Adrenal gland (tissue), 12 donors: Measurements from ENCODE around the gene EPHB1. TPM values are rescaled to one million over a fixed set of nuclear protein-coding genes. Genes with fewer than 3 reads are reported as not detected.

Experiments
- DNase-seq, 7 donors: peaks; one replicate each; pipeline ENCODE4 v3.0.0-alpha.2; 2019 to 2020
- H3K27ac ChIP-seq, 5 donors: fragments of 200-600 bp; sonication (generic) in 4 of 5; 1 replicate in 3 of 5; 2 replicates in 2 of 5; pipeline versions ENCODE4 v1.5.1 to v1.8.0; 2016 to 2020; ENCODE audit warnings: mild to moderate bottlenecking in 1 of 5
- H3K27me3 ChIP-seq: fragments of 200-600 bp; 2 replicates; pipeline ENCODE4 v1.8.0; 2021
- H3K36me3 ChIP-seq, 2 donors: fragments of 200-600 bp; replicated peaks in 1 of 2; 1 replicate in 1 of 2; 2 replicates in 1 of 2; pipeline versions ENCODE4 v1.5.1 to v1.8.0; 2018 to 2022
- H3K4me1 ChIP-seq, 2 donors: fragments of 200-600 bp; replicated peaks in 1 of 2; 1 replicate in 1 of 2; 2 replicates in 1 of 2; pipeline versions ENCODE4 v1.5.1 to v1.8.0; 2018 to 2021
- H3K4me3 ChIP-seq, 4 donors: fragments of 200-600 bp; sonication (generic) in 3 of 4; one replicate each; pipeline ENCODE4 v1.5.1; 2016 to 2018
- H3K9me3 ChIP-seq, 3 donors: fragments of 200-600 bp; sonication (generic) in 1 of 3; replicated peaks in 1 of 3; 1 replicate in 2 of 3; 2 replicates in 1 of 3; pipeline versions ENCODE4 v1.5.1 to v1.8.0; 2016 to 2021
- CTCF ChIP-seq, 6 experiments: fragments of 450-650 bp in 4 of 6; fragments of 200-600 bp in 2 of 6; sonication (generic) in 1 of 6; IDR thresholded peaks; 1 replicate in 5 of 6; 2 replicates in 1 of 6; pipeline versions ENCODE4 v1.5.1 to v1.8.0; 2016 to 2021; ENCODE audit warnings: antibody characterized with exemption in 6 of 6, mild to moderate bottlenecking in 2 of 6, moderate library complexity in 1 of 6
- POLR2A ChIP-seq, 2 donors: fragments of 450-650 bp; IDR thresholded peaks; one replicate each; pipeline ENCODE4 v1.6.1; 2017; ENCODE audit warnings: antibody characterized with exemption in 2 of 2, mild to moderate bottlenecking in 2 of 2, moderate library complexity in 1 of 2
- WGBS, 4 donors: extraction: QIAGEN DNeasy Blood & Tissue Kit in 2 of 4; methylation state at CpG; one replicate each; pipeline versions ENCODE4 v1.1.5 to v1.1.7; 2013 to 2017; 5-methylcytosine and 5-hydroxymethylcytosine counted together
- intact Hi-C, 2 donors: fragments of 100-400 bp; cut with DNase I; formaldehyde crosslinking; loops; one replicate each; pipeline versions ENCODE4 v1.14.1 to v1.15.0; 2022 to 2023
- polyA plus RNA-seq, 3 donors: library from polyadenylated mRNA; stranded (reverse); fragments of 200-250 nt in 2 of 3; fragments of 350-450 nt in 1 of 3; fragmentation: Illumina TruSeq in 1 of 3; extraction: RNeasy Lipid Tissue Mini Kit (QIAGEN cat#74804) in 1 of 3; gene quantifications; one replicate each; pipeline ENCODE4 v1.2.3, GENCODE V29; 2013 to 2014
- total RNA-seq, 9 donors: library from RNA; depleted of rRNA in 4 of 9; stranded (reverse); fragments of >200 nt in 4 of 9; fragments of 120-200 nt in 1 of 9; fragmentation: NEBNext Ultra II Directional in 1 of 9; extraction: Animal tissue kit (Norgen Biotek cat#: 25700) in 1 of 9; gene quantifications; one replicate each; pipeline versions ENCODE4 v1.1.0 to v1.2.4, GENCODE V29; 2013 to 2023
- donor health status: healthy with polysubstance abuse.
- donor health status: Bipolar disorder and iron deficiency.
- donor health status: DM: yes; HTN: yes; CAD: no.
- donor health status: DM: no; HTN: no; CAD: no.
- donor health status: DM: no; HTN: no; CAD: no.
- donor health status: DM: yes; HTN: yes; CAD: no.

The EPHB1 gene
- total and polyA plus RNA-seq, 12 donors = 0.10 to 3.4 (median 0.98) TPM

DNA sequence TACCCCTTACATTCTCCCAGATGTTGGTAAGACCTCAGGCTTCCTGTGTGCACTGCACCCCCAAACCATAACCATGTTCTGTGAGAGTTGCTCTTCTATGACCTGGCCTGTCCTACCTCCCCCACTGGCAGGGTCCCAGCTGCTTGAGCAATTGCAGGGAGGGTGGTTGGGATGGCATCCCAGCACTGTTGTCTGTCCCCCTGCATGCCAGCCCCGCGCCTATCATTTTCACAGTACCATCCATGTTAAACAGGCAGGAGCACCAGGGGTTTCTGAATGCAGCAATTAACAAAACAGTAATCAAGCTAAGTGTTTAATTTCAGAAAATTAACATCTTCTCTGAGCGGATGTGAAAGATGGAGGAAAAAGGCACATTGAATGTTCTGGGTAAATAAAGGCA is 345.5 kb downstream of the EPHB1 start:
- H3K27ac ChIP-seq = no peak overlapping the region
- no peak overlapping the region for H3K4me3 ChIP-seq
- H3K27me3 ChIP-seq = no peaks in the 10 kb centered on the region
- 86 to 94% (median 90%) methylated on average over 3 of the region's 3 CpGs for WGBS, 4 donors
- intact Hi-C loops = no loop called here
- no peaks in the 10 kb centered on the region for H3K4me1 ChIP-seq
- TF ChIP-seq CTCF (IDR thresholded peaks at IDR 0.05) (no peak), POLR2A (IDR thresholded peaks at IDR 0.05) (no peak)
- H3K9me3 ChIP-seq = no peaks in the 10 kb centered on the region
- DNase-seq = no peak
- no peaks in the 10 kb centered on the region for H3K36me3 ChIP-seq

- TF ChIP-seq POLR2A (IDR thresholded peaks at IDR 0.05) = no peak
- no peak for TF ChIP-seq CTCF (IDR thresholded peaks at IDR 0.05)
- H3K4me1 ChIP-seq = no peaks in the 10 kb centered on the region
- H3K27ac ChIP-seq = no peak overlapping the region
- no peak overlapping the region for H3K4me3 ChIP-seq
- WGBS, 4 donors = 53 to 74% (median 64%) methylated on average over 5 of the region's 5 CpGs
- H3K9me3 ChIP-seq = no peaks in the 10 kb centered on the region
- intact Hi-C loops = no loop called here
- DNase-seq = no peak
- H3K36me3 ChIP-seq = no peaks in the 10 kb centered on the region
- H3K27me3 ChIP-seq = no peaks in the 10 kb centered on the region
Observed at GRCh38 chr3:135141160-135141559, 346.1 kb downstream of the EPHB1 start.

DNA sequence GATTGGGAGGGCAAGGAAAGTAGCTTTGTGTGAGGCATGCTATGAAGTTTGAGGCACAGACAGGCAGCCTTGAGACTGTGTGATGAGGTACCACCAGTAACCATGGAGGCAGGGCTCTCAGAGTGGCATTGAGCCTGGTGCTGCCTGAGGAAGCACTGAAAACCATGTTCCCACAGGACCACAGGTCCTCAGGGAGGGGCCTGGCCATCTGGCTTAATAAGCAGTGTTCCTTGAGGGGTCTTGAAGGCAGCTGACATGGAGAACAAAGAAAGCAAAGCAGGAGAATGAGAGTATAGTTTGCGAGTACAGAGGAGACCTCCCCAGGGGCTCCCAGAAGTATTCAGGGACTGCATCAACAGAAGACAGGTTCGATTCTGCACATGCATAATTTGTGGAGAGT is 346.6 kb downstream of the EPHB1 start:
- no peaks in the 10 kb centered on the region for H3K36me3 ChIP-seq
- no peaks in the 10 kb centered on the region for H3K9me3 ChIP-seq
- H3K27ac ChIP-seq = no peak overlapping the region
- WGBS, 4 donors = 63 to 77% (median 69%) methylated on average over 2 of the region's 2 CpGs
- H3K4me1 ChIP-seq = no peaks in the 10 kb centered on the region
- no peak for DNase-seq
- no peaks in the 10 kb centered on the region for H3K27me3 ChIP-seq
- intact Hi-C loops = no loop called here
- TF ChIP-seq POLR2A (IDR thresholded peaks at IDR 0.05) (no peak), CTCF (IDR thresholded peaks at IDR 0.05) (no peak)
- H3K4me3 ChIP-seq = no peak overlapping the region

DNA sequence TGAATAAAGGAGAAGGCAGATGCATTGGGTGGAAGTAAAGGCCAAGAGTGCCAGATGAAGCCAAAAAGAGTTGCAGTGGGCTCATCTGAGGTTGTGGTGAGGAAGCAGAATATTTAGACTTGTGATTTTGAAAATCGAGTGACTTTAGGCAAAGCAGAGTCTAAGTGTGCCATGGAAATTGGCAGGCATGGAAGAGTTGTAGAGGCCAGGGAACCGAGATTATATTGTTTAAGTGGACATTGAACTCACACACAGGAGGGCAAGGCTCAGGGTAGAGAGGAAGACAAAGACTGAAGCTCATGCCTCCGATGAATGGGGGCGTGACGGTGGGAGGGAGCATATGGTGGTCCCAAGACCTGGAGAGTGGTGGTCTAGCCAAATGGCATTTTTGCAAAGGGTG is 347.5 kb downstream of the EPHB1 start:
- Histone ChIP-seq H3K9me3 (no peaks in the 10 kb centered on the region), H3K4me3 (no peak overlapping the region), H3K4me1 (no peaks in the 10 kb centered on the region), H3K27me3 (no peaks in the 10 kb centered on the region), H3K27ac (no peak overlapping the region), H3K36me3 (no peaks in the 10 kb centered on the region)
- 79 to 88% (median 86%) methylated on average over 5 of the region's 5 CpGs for WGBS, 4 donors
- intact Hi-C loops = no loop called here
- TF ChIP-seq CTCF (IDR thresholded peaks at IDR 0.05) (no peak), POLR2A (IDR thresholded peaks at IDR 0.05) (no peak)
- DNase-seq = no peak
